Liver (tissue), 3 donors: ENCODE data around the gene RBM47.

Experiments used
- CTCF ChIP-seq: fragments of 150-350 bp; IDR thresholded peaks from 2 replicates; pipeline ENCODE4 v1.5.1; 2017; ENCODE audit warnings: improper control_type of control experiment, low read depth, low read length; ENCODE audit not compliant: missing input control
- EGR1 ChIP-seq, 2 donors: IDR thresholded peaks; 2 replicates each; pipeline ENCODE4 v1.6.1; 2016 to 2018; ENCODE audit warnings: antibody characterized with exemption in 2 of 2, low read depth in 2 of 2
- GABPA ChIP-seq, 2 donors: IDR thresholded peaks in 1 of 2; conservative IDR thresholded peaks in 1 of 2; 2 replicates each; pipeline ENCODE4 v1.6.1; 2016; ENCODE audit warnings: antibody characterized with exemption in 2 of 2, mild to moderate bottlenecking in 1 of 2, moderate library complexity in 1 of 2
- HNF4A ChIP-seq, 2 donors: conservative IDR thresholded peaks; 2 replicates each; pipeline ENCODE4 v1.6.1; 2016; ENCODE audit warnings: antibody characterized with exemption in 2 of 2, mild to moderate bottlenecking in 2 of 2
- JUND ChIP-seq, 2 donors: IDR thresholded peaks; 2 replicates each; pipeline ENCODE4 v1.6.1; 2016; ENCODE audit warnings: antibody characterized with exemption in 2 of 2
- RAD21 ChIP-seq, 2 donors: IDR thresholded peaks; 2 replicates each; pipeline ENCODE4 v1.6.1; 2016; ENCODE audit warnings: antibody characterized with exemption in 2 of 2, mild to moderate bottlenecking in 2 of 2
- REST ChIP-seq: IDR thresholded peaks from 2 replicates; pipeline ENCODE4 v1.6.1; 2016; ENCODE audit warnings: antibody characterized with exemption, mild to moderate bottlenecking
- SP1 ChIP-seq: IDR thresholded peaks from 2 replicates; pipeline ENCODE4 v1.6.1; 2018; ENCODE audit warnings: antibody characterized with exemption, mild to moderate bottlenecking
- TAF1 ChIP-seq: conservative IDR thresholded peaks from 2 replicates; pipeline ENCODE4 v1.6.1; 2016; ENCODE audit warnings: antibody characterized with exemption, mild to moderate bottlenecking
- YY1 ChIP-seq: IDR thresholded peaks from 2 replicates; pipeline ENCODE4 v1.6.1; 2016; ENCODE audit warnings: antibody characterized with exemption, mild to moderate bottlenecking
- ZBTB33 ChIP-seq: IDR thresholded peaks from 2 replicates; pipeline ENCODE4 v1.6.1; 2016; ENCODE audit warnings: antibody characterized with exemption
- TF ChIP-seq, protein P1 (sequence below): IDR thresholded peaks from 2 replicates; pipeline ENCODE4 v1.6.1; 2016; ENCODE audit warnings: antibody characterized with exemption
- TF ChIP-seq, protein P2 (sequence below): IDR thresholded peaks from 2 replicates; pipeline ENCODE4 v1.6.1; 2016; ENCODE audit warnings: antibody characterized with exemption
- donor health status: healthy.
- donor health status: healthy.

- no peak for TF ChIP-seq CTCF
- no peak for TF ChIP-seq RAD21 (IDR thresholded peaks at IDR 0.05)
- TF ChIP-seq, protein P1, sequence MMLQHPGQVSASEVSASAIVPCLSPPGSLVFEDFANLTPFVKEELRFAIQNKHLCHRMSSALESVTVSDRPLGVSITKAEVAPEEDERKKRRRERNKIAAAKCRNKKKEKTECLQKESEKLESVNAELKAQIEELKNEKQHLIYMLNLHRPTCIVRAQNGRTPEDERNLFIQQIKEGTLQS, result no peak
- no peak for TF ChIP-seq ZBTB33
- TF ChIP-seq YY1, result no peak
- TF ChIP-seq SP1, result no peak
- no peak for TF ChIP-seq GABPA (IDR thresholded peaks at IDR 0.05 in 1 of 2, conservative IDR thresholded peaks at IDR 0.05 in 1 of 2)
- no peak for TF ChIP-seq TAF1
- no peak for TF ChIP-seq REST
- TF ChIP-seq EGR1 (IDR thresholded peaks at IDR 0.05; ENCODE audit: low read depth in 2 of 2), result no peak
- no peak for TF ChIP-seq JUND (IDR thresholded peaks at IDR 0.05)
- TF ChIP-seq HNF4A (conservative IDR thresholded peaks at IDR 0.05), result no peak
- TF ChIP-seq, protein P2, sequence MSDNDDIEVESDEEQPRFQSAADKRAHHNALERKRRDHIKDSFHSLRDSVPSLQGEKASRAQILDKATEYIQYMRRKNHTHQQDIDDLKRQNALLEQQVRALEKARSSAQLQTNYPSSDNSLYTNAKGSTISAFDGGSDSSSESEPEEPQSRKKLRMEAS, result no peak
Measured at GRCh38 chr4:40601641-40602040, 28.0 kb downstream of the RBM47 start.
